Activated CD4-positive, alpha-beta T cell treated with anti-CD3 and anti-CD28 coated beads, Interleukin-2, amount 50 U/mL, for 4 hours (primary cell): ENCODE data around the gene ALLC.

Experiments used
- DNase-seq, 2 experiments: peaks; one replicate each; pipeline ENCODE4 v3.0.0-alpha.2; 2020

The ALLC gene

GRCh38 chr2:3727397-3728045, 69.5 kb downstream of the ALLC start:
- no peak for DNase-seq

GRCh38 chr2:3728104-3729054, 70.4 kb downstream of the ALLC start:
- DNase-seq = no peak

GRCh38 chr2:3729055-3729448, 71.1 kb downstream of the ALLC start:
- DNase-seq = no peak

- no peak for DNase-seq
These were observed 71.8 kb downstream of the ALLC start for GRCh38 chr2:3729786-3730185.

- no peak for DNase-seq
These were observed 72.6 kb downstream of the ALLC start for GRCh38 chr2:3730646-3731045.

- no peak for DNase-seq
These were observed 73.8 kb downstream of the ALLC start for GRCh38 chr2:3731829-3732228.

- no peak for DNase-seq
These were observed 78.1 kb downstream of the ALLC start for GRCh38 chr2:3736112-3736511.

GRCh38 chr2:3737128-3737527, 79.1 kb downstream of the ALLC start:
- no peak for DNase-seq

GRCh38 chr2:3738454-3738853, 80.5 kb downstream of the ALLC start:
- DNase-seq = no peak

- DNase-seq = no peak
These were observed 81.3 kb downstream of the ALLC start for GRCh38 chr2:3739313-3739712.

- DNase-seq = no peak
These were observed 83.4 kb downstream of the ALLC start for GRCh38 chr2:3741396-3741795.

- DNase-seq = no peak
These were observed 84.0 kb downstream of the ALLC start for GRCh38 chr2:3741867-3742602.

- no peak for DNase-seq
These were observed 84.9 kb downstream of the ALLC start for GRCh38 chr2:3742743-3743508.

- DNase-seq = no peak
These were observed 86.1 kb downstream of the ALLC start for GRCh38 chr2:3743951-3744555.

- no peak for DNase-seq
These were observed 87.9 kb downstream of the ALLC start for GRCh38 chr2:3745920-3746319.

- DNase-seq = no peak
These were observed 89.1 kb downstream of the ALLC start for GRCh38 chr2:3747032-3747654.

GRCh38 chr2:3747826-3748225, 89.8 kb downstream of the ALLC start:
- DNase-seq = no peak

- no peak for DNase-seq
These were observed 91.2 kb downstream of the ALLC start for GRCh38 chr2:3749201-3749600.

GRCh38 chr2:3751251-3751650, 93.3 kb downstream of the ALLC start:
- no peak for DNase-seq

GRCh38 chr2:3751806-3752205, 93.8 kb downstream of the ALLC start:
- DNase-seq = no peak
